Right cardiac atrium (tissue), 5 donors: Measurements from ENCODE around the gene SF3A1. TPM values are rescaled to one million over a fixed set of nuclear protein-coding genes. Genes with fewer than 3 reads are reported as not detected.
A peak's percentile ranks its signal among the peaks of the same experiment; 100 is the strongest.
"Not testable (repeated sequence)": the region's sequence is repeated elsewhere in the genome, so short reads cannot be mapped to it uniquely, and the experiment has no call there.

Source experiments
- ATAC-seq, 2 donors: fragments of 200-7000 bp; cut with Tn5 transposase; one replicate each; pipeline versions ENCODE4 v1.8.0 to v1.9.1; 2020; ENCODE audit warnings: moderate library complexity in 2 of 2, mild to moderate bottlenecking in 1 of 2
- DNase-seq, 3 donors: peaks; one replicate each; pipeline ENCODE4 v3.0.0-alpha.2; 2020
- H3K27ac ChIP-seq: one replicate; pipeline ENCODE4 v1.5.1; 2013; ENCODE audit warnings: mild to moderate bottlenecking, low read length, control low read depth, moderate library complexity
- H3K27me3 ChIP-seq: one replicate; pipeline ENCODE4 v1.6.1; 2013; ENCODE audit not compliant: control insufficient read depth, insufficient read depth
- H3K4me1 ChIP-seq: one replicate; pipeline ENCODE4 v1.6.1; 2013; ENCODE audit warnings: low read length; ENCODE audit not compliant: control insufficient read depth, insufficient read depth
- H3K4me3 ChIP-seq: one replicate; pipeline ENCODE4 v1.5.1; 2013; ENCODE audit warnings: low read length, control low read depth
- H3K9me3 ChIP-seq: one replicate; pipeline ENCODE4 v1.6.1; 2013; ENCODE audit warnings: low read length; ENCODE audit not compliant: control insufficient read depth
- WGBS: extraction: QIAGEN DNeasy Blood & Tissue Kit; methylation state at CpG from one replicate; pipeline ENCODE4 v1.1.7; 2013; 5-methylcytosine and 5-hydroxymethylcytosine counted together
- intact Hi-C, 4 donors: fragments of 100-400 bp; cut with DNase I; formaldehyde crosslinking; loops; one replicate each; pipeline versions ENCODE4 v1.11.0 to v1.14.0; 2022 to 2023
- long read RNA-seq, 4 donors: library from polyadenylated mRNA; unstranded; transcript quantifications; one replicate each; pipeline ENCODE4 v2.0.0, GENCODE V29; 2020 to 2021
- polyA plus RNA-seq: library from polyadenylated mRNA; stranded (reverse); fragments of 200-250 nt; gene quantifications from one replicate; pipeline ENCODE4 v1.2.3, GENCODE V29; 2013
- total RNA-seq, 4 donors: library from RNA; stranded (reverse); fragmentation: NEBNext Ultra II Directional; extraction: Animal tissue kit (Norgen Biotek cat#: 25700); gene quantifications; one replicate each; pipeline ENCODE4 v1.2.1, GENCODE V29; 2021
- donor health status: healthy with polysubstance abuse.
- donor health status: DM: no; HTN: yes; CAD: no.
- donor health status: DM: no; HTN: no; CAD: no.
- donor health status: DM: no; HTN: yes; CAD: no; lungs with severe emphysema.
- donor health status: DM: yes; HTN: yes; CAD: no.

SF3A1 gene, protein sequence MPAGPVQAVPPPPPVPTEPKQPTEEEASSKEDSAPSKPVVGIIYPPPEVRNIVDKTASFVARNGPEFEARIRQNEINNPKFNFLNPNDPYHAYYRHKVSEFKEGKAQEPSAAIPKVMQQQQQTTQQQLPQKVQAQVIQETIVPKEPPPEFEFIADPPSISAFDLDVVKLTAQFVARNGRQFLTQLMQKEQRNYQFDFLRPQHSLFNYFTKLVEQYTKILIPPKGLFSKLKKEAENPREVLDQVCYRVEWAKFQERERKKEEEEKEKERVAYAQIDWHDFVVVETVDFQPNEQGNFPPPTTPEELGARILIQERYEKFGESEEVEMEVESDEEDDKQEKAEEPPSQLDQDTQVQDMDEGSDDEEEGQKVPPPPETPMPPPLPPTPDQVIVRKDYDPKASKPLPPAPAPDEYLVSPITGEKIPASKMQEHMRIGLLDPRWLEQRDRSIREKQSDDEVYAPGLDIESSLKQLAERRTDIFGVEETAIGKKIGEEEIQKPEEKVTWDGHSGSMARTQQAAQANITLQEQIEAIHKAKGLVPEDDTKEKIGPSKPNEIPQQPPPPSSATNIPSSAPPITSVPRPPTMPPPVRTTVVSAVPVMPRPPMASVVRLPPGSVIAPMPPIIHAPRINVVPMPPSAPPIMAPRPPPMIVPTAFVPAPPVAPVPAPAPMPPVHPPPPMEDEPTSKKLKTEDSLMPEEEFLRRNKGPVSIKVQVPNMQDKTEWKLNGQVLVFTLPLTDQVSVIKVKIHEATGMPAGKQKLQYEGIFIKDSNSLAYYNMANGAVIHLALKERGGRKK
- 100 to 1,000 TPM; 105 to 110 (median 108) TPM for total RNA-seq
- 16.2 TPM for polyA plus RNA-seq
- long read RNA-seq, donor 1, full-length matches to known transcripts, result 19 of 45 reads
- long read RNA-seq, donor 1, partial matches to known transcripts, result 22 of 45 reads
- long read RNA-seq, donor 1, other reads (novel, unspliced or antisense), result 4 of 45 reads
- long read RNA-seq, donor 2, full-length matches to known transcripts, result 17 of 22 reads
- long read RNA-seq, donor 2, partial matches to known transcripts, result 5 of 22 reads
- long read RNA-seq, donor 2, other reads (novel, unspliced or antisense), result 0 of 22 reads
- long read RNA-seq, donor 3, full-length matches to known transcripts, result 8 of 26 reads
- long read RNA-seq, donor 3, partial matches to known transcripts, result 15 of 26 reads
- long read RNA-seq, donor 3, other reads (novel, unspliced or antisense), result 3 of 26 reads
- long read RNA-seq, donor 4, full-length matches to known transcripts, result 23 of 41 reads
- long read RNA-seq, donor 4, partial matches to known transcripts, result 15 of 41 reads
- long read RNA-seq, donor 4, other reads (novel, unspliced or antisense), result 3 of 41 reads

DNA sequence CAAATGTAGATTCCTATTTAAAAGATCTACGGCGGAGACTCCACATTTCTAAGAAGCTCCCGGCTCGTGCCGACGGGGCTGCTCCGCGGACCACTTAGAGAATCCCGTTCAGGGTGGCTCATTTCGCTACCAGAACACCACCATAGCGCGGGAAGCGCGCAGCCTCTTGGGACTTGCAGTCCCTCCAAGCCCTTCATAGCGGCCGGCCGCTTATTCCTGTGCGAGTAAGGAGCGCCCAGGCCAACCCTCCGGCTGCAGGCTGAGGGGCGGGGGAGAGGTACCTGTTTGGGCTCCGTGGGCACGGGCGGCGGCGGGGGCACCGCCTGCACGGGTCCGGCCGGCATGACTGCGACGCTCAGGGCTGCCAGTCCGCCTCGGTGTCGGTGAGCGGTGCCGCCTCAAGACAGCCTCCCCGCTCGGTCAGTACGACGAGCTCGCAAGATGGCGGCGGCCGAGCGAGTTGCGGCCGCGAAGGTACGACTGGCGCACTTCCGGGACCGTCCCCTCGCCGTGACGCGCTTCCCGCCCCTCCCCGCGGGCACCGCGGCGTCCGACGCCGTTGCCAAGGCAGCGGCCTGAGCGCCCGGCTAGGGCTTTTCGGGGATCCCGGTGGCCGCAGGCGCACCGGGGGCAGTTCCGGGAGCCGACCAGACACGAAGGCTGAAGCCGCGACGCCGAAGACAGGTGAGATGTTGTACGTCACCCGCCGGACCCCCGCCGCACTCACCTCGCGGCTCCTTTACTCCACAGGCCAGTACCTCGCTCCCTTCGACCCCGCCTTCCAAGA, at the start of gene SF3A1, which contains the start of gene CCDC157:
TSS of gene SF3A1 (minus strand) at position 446 of the 787 bp plus-strand sequence. CDS start at position 344, 102 bp downstream.
TSS of gene CCDC157 (plus strand) at position 559 of the 787 bp plus-strand sequence. CDS start 8,994 bp downstream, outside the sequence.
- H3K27ac ChIP-seq, result peak within 1 kb of the TSS; percentile 97
- no peaks in the 10 kb centered on the region for H3K27me3 ChIP-seq
- DNase-seq (peak; percentile 90 to 96 (median 95)), ATAC-seq (peak; percentile 99)
- intact Hi-C loops, result loop anchor here in 1 of 4 donors (5.0 kb wide), 1 partner anchor 69 kb away; the partner anchor contains the start of gene CASTOR1
- peak within 1 kb of the TSS; percentile 71 for H3K4me3 ChIP-seq
- under 1% methylated on average over 91 of the region's 91 CpGs for WGBS
- peaks cover 13% of the 10 kb centered on the region for H3K4me1 ChIP-seq
- H3K9me3 ChIP-seq, result no peaks in the 10 kb centered on the region

DNA sequence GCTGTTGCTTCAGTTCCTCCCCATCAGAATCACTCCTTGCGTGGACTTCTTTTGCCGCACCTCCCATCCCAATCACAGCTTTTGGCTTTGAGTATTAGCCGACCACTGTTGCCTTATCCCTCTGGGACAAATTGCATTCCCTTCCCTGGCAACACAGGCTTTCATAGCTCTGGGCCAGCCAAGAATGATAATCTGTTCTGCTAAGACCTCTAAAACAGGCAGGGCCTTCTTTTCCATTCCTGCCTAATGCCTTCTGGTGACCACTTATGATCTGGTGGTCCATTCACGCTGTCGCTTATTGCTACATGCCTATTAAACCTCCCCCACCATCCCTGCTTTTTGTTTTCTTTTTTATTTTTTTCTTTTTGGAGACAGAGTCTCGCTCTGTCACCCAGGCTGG, 49.7 kb upstream of the SF3A1 start:
- DNase-seq, result no peak
- 67% methylated on average over 6 of the region's 6 CpGs for WGBS
- H3K4me3 ChIP-seq, result no peak overlapping the region

DNA sequence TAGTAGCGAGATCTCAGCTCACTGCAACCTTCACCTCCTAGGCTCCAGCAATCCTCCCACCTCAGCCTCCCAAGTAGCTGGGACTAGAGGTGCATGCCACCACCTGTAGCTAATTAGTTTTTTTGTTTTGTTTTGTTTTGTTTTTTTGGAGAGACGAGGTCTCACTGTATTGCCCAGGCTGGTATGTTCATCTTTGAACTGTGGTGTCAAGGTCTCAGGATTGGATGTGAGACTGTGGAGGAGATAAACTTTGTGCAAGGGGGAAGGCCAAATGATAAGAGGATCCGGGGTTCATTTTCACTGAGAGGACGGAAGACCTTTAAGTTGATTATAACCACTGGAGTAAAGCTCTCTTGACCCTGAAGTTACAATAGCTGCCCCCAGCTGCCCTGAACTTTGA, 49.0 kb upstream of the SF3A1 start:
- Histone ChIP-seq H3K9me3 (no peaks in the 10 kb centered on the region), H3K4me1 (no peaks in the 10 kb centered on the region), H3K27me3 (no peaks in the 10 kb centered on the region), H3K27ac (no peak overlapping the region), H3K4me3 (no peak overlapping the region)
- intact Hi-C loops, result no loop called here
- DNase-seq (no peak), ATAC-seq (no peak)
- 52% methylated on average over 4 of the region's 4 CpGs for WGBS

More for the DNA sequence above, 49.7 kb upstream of the SF3A1 start:
- no peak for ATAC-seq
- no peaks in the 10 kb centered on the region for H3K4me1 ChIP-seq
- H3K27me3 ChIP-seq, result no peaks in the 10 kb centered on the region
- no peak overlapping the region for H3K27ac ChIP-seq
- intact Hi-C loops, result no loop called here
- H3K9me3 ChIP-seq, result no peaks in the 10 kb centered on the region

DNA sequence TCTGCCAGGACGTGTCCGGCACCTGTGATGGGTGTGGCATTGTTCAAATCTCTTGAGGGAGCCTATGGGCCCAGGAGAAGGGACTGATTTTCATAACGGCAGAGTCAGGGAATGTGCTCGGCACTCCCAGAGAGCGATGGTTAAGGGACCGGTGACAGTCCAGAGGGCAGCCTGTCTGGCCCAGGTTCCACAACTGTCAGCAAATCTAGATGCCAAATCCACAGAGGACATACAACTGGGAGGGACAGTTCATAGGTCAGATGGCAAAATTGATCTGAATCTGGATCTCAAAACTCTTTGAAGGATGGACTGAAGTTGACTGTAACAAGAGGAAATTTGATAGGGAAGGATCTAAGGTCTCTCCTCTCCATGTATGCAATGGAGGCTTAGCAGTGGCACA, 47.6 kb upstream of the SF3A1 start:
- Histone ChIP-seq H3K27me3 (no peaks in the 10 kb centered on the region), H3K4me1 (no peaks in the 10 kb centered on the region), H3K4me3 (no peak overlapping the region), H3K9me3 (no peaks in the 10 kb centered on the region), H3K27ac (no peak overlapping the region)
- intact Hi-C loops, result no loop called here
- no peak for ATAC-seq
- DNase-seq, result no peak
- 83% methylated on average over 6 of the region's 6 CpGs for whole genome bisulfite sequencing

DNA sequence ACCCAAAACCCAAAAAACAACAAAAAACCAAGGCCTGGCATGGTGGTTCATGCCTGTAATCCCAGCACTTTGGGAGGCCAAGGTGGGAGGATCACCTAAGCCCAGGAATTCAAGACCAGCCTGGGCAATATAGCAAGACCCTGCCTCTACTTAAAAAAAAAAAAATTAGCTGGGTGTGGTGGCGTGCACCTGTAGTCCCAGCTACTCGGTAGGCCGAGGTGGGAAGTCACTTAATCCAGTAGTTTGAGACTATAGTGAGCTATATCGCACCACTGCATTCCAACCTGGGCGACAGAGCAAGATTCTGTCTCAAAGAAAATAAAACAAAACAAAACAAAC, 46.0 kb upstream of the SF3A1 start:
- H3K4me3 ChIP-seq, H3K4me1 ChIP-seq, DNase-seq, H3K9me3 ChIP-seq, intact Hi-C loops, ATAC-seq, H3K27me3 ChIP-seq, H3K27ac ChIP-seq: not testable (repeated sequence)
- 97% methylated on average over 5 of the region's 5 CpGs for WGBS

DNA sequence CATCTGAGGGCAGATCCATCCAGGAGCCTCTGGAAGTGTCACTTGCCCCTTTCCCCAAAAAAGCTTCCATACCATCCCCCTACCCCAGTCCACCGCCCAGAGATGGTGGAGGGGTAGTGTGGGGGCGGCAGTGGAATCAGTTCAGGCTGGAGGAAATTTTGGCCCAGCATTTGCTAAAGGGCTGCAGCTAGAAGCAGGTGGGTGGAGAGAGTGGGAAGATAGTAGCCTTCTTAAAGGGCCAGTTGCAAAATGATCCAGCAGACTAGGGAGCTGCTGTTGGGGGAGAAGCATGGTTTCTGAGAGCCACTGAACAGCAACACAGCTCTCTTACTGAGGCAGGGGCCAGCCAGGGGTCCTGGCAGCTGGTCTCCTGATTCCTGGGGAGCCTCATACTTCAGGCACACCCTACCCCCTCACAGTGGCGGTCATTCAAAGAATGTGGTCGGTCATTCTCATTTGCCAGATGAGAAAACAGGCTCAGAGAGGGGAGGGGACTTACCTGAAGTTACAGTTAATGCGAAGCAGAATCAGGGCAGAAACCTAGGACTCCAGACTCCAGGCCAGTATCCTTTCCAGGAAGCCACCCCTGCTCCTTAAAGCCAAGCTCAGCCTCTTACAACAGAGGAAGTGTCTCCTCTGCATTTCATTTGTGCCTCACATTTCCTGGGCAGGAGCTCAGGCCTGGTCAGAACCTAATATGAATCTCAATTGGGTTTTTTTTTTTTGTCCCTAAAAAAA, 45.5 kb upstream of the SF3A1 start:
- no peaks in the 10 kb centered on the region for H3K27me3 ChIP-seq
- H3K27ac ChIP-seq, result no peak overlapping the region
- no peak overlapping the region for H3K4me3 ChIP-seq
- WGBS, result 62% methylated on average over 5 of the region's 5 CpGs
- H3K9me3 ChIP-seq, result no peaks in the 10 kb centered on the region
- intact Hi-C loops, result no loop called here
- no peaks in the 10 kb centered on the region for H3K4me1 ChIP-seq
- DNase-seq (no peak), ATAC-seq (no peak)

DNA sequence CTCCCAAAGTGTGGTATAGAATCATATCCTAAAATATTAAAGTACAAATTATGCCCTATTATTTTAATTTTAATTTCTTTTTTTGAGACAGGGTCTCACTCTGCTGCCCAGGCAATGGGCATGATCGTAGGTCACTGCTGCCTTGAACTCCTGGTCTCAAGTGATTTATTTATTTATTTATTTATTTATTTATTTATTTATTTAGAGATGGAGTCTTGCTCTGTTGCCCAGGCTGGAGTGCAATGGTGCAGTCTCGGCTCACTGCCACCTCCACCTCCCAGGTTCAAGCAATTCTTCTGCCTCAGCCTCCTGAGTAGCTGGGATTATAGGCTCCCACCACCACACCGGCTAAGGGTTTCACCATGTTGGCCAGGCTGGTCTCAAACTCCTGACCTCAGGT, 44.3 kb upstream of the SF3A1 start:
- H3K9me3 ChIP-seq, H3K27ac ChIP-seq, DNase-seq, intact Hi-C loops, H3K4me1 ChIP-seq, ATAC-seq, H3K4me3 ChIP-seq, H3K27me3 ChIP-seq: not testable (repeated sequence)
- 99% methylated on average over 3 of the region's 3 CpGs for WGBS

DNA sequence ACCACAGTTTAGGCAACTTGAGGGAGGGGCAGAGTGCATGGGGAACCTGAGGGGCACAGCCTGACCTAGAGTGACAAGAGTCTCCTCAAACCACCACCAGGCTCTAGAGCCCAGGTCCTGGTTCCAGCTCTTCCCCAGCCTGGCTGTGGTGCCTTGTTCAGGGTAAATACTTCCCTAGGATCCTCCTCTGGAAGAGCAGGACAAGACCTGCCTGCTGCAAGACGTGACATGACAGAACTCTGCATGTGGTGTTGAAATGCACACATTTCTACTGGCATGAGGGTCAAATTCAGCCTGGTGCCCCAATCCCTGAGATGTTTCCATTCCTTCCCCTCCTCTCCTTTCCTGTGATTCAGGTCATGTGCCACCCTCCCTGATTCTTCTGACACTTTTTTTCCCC, 43.5 kb upstream of the SF3A1 start:
- ATAC-seq, result no peak
- intact Hi-C loops, result no loop called here
- WGBS, result 66% methylated on average over 1 of the region's 1 CpG

DNA sequence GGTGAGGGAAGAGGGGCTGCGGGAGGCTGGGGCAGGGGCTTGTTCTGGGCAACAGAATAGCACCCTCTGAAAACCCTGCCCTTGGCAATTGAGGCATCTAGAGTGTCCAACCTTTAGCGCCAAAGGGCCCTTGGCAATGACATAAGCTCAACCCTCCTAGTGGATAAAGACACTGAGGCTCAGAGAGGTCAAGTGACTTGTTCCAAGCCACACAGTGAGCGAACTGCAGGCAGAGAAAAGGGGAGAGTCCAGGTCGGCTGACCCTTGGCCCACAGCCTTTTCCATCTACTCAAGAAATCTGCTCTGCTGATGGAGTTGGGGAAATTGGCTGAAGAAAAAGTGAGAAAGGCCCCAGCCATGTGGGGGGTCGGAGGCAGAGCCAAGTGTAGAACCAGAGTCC, 43.0 kb upstream of the SF3A1 start:
- H3K27ac ChIP-seq, result no peak overlapping the region
- intact Hi-C loops, result loop anchor here in 2 of 4 donors (5.0 to 10.0 kb wide), 3 partner anchors 83 to 295 kb away; no protein-coding TSS in a partner anchor
- 83% methylated on average over 5 of the region's 5 CpGs for WGBS
- no peaks in the 10 kb centered on the region for H3K9me3 ChIP-seq
- H3K4me3 ChIP-seq, result no peak overlapping the region
- H3K27me3 ChIP-seq, result no peaks in the 10 kb centered on the region
- no peak for ATAC-seq
- DNase-seq, result no peak
- H3K4me1 ChIP-seq, result no peaks in the 10 kb centered on the region

More for the DNA sequence above, 43.5 kb upstream of the SF3A1 start:
- Histone ChIP-seq H3K27ac (no peak overlapping the region), H3K4me1 (no peaks in the 10 kb centered on the region), H3K9me3 (no peaks in the 10 kb centered on the region), H3K27me3 (no peaks in the 10 kb centered on the region), H3K4me3 (no peak overlapping the region)
- no peak for DNase-seq
